Activated CD8-positive, alpha-beta memory T cell treated with anti-CD3 and anti-CD28 coated beads for 4 hours (primary cell): Measurements from ENCODE around the gene MTA3.
"Not testable (repeated sequence)": the region's sequence is repeated elsewhere in the genome, so short reads cannot be mapped to it uniquely, and the experiment has no call there.

Experiments used
- DNase-seq, 2 donors: peaks; one replicate each; pipeline ENCODE4 v3.0.0-alpha.2; 2020; ENCODE audit warnings: low read depth in 2 of 2

The MTA3 gene

GRCh38 chr2:42731316-42731715, 162.9 kb downstream of the MTA3 start:
- DNase-seq = not testable (repeated sequence)

- no peak for DNase-seq
Observed at GRCh38 chr2:42733852-42734251, 165.4 kb downstream of the MTA3 start.

DNA sequence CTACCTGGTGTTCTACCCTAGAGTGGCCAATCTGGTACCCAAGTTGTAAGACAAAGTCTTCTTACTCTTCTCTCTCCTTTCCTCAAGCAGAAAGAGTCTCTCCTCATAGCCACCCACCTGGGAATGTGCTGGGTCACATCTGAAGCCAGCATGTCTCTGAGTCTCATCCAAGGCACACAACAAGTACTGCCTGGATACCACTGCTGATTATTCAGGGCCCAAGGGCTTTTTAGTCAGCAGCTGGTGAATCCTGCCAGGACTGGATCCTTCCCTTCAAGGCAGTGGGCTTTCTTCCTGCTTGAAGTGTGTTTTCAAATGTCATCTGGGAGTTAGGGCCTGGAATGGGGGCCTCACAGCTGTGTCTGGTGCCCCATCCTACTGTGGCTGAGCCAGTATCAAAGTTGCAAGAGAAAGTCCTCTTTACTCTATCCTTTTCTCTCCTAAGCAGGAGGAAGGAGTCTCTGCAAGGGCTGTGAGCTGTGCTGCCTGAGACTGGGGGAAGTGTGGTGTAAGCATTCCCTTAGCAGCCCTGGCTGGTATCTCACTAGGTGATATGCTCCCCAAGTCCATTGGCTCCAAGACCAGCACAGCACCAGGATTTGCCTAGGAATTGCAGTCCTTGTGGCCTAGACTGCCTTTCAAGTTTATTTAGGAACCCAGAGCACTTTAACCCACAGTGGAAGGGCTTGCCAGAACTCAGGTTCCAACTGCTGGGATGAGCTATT, 168.3 kb downstream of the MTA3 start:
- no peak for DNase-seq

- DNase-seq = no peak
Observed at GRCh38 chr2:42741140-42741539, 172.7 kb downstream of the MTA3 start.

GRCh38 chr2:42742740-42743658, 174.6 kb downstream of the MTA3 start:
- DNase-seq = no peak

DNA sequence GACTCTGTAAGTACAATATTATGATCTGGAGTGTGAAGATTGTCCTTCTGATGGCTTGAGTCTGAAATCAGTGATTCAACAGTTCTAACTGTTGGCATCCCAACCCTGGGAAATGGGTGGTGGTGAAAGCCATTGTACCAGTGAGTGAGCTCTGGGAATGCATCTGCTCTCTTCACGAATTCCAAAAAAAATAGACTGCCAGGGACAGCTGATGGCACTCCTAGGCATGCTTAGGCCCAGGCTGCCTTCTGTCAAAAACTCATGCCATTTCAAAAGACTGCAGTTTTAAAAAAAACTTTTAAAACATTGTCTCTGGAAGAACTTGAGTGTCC, 175.2 kb downstream of the MTA3 start:
- DNase-seq = no peak

DNA sequence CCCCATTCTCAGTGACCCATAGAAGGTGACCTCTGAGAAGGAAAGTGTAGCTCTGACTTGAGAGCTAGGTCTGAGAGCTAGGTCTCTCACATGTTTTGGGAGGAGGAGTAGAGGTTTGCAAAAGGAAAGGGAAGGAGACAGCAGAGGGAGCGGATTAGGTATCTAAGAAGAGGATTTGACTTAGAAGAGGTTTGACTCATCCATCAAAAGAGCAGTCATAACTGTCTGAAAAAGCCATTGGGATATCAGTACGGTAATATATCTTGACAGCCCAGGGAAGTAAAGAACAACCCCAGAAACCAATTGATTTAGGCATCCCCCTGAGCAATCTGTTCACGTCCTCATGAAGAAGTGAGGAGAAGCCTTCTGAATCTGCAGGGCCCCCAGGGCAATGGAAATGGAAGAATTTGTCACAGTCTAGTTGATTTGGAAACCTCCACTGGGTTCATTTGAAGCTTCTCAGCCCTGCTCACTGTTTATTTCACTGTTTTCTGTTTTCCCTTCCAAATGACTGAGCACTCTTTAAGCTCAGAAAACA, 176.2 kb downstream of the MTA3 start:
- DNase-seq = no peak

DNA sequence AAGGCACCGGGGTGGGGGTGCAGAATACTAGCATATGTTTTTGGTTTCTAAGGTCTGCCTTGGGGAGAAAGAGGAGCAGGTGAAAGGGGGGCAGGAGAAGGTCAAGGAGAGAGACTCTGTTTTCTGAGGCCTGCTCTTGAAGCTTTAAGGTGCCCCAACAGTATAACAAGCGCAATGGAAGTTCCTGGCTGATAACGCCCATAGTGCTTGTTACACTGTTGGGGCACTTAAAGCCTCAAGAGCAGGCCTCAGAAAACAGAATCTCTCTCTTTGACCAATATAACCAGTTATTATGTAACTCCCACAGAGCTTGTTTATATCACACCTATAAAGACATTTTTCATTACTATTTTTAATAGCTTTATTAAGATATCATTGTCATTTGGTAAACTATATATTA, 179.0 kb downstream of the MTA3 start:
- DNase-seq = no peak

DNA sequence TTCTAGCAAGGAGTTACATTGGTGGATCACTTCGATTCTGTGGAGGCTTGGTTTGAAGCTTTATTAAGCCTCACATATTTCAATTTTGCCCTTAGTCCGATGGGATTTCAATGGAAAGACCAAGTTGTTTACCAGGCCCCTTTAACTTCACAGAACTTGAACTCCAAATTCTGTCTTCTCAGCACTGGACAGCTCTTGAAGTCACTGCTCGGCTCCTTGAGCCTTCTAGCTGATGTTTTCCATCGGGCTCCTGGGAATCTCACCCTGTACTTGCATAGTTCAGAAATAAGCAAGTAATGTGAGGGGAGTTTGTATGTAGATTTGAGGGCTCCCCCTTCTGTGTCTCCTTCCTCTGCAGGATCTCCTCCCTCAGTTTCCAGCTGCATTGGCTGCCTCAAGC, 180.4 kb downstream of the MTA3 start:
- DNase-seq = no peak

GRCh38 chr2:42752314-42752713, 183.9 kb downstream of the MTA3 start:
- no peak for DNase-seq

DNA sequence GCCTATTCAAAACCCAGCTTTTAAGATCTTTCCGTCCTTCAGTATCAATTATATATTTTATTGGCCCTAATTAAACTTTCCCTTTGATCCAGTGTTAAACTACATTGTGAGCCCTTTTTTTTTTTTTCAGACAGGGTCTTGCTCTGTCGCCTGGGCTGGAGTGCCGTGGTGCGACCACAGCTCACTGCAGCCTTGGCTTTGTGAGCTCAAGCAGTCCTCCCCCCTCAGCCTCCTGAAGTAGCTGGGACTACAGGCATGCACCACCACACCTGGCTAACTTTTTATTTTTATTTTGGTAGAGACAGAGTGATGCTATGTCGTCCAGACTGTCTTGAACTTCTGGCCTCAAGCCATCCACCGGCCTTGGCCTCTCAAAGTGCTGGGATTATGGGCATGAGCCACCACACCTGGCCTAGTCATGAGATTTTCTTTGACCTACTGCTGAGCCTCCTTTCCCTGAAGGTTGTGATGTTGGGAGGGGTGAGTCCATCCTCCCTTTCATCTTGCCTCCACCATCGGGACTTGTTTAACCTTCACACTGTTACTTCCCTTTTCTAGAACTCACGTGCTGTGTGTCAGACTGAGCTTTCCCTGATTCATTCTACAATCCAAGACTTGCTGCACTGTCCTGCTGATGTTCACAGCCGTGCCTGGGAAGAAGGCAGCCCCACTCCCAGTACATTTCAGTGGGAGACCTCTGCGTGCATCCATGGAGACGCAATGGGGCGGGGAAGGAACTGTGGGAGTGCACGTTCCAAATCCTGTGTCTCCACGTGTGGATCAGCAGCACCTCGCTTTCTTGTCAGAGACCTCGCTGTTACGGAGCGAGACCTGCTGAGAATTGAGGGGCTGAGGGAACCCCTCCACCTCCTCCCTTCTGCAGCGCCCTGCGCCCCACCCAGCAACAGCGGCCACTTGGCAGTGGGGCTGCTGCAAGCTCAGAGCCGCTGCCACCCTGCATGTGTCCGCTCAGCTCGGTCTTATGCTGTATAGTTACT, 184.7 kb downstream of the MTA3 start:
- DNase-seq = no peak

- DNase-seq = no peak
Observed at GRCh38 chr2:42754021-42754775, 185.8 kb downstream of the MTA3 start.

GRCh38 chr2:42754776-42755140, 186.3 kb downstream of the MTA3 start:
- no peak for DNase-seq

- no peak for DNase-seq
Observed at GRCh38 chr2:42755191-42755880, 186.9 kb downstream of the MTA3 start.

- no peak for DNase-seq
Observed at GRCh38 chr2:42756150-42756775, 187.8 kb downstream of the MTA3 start.

DNA sequence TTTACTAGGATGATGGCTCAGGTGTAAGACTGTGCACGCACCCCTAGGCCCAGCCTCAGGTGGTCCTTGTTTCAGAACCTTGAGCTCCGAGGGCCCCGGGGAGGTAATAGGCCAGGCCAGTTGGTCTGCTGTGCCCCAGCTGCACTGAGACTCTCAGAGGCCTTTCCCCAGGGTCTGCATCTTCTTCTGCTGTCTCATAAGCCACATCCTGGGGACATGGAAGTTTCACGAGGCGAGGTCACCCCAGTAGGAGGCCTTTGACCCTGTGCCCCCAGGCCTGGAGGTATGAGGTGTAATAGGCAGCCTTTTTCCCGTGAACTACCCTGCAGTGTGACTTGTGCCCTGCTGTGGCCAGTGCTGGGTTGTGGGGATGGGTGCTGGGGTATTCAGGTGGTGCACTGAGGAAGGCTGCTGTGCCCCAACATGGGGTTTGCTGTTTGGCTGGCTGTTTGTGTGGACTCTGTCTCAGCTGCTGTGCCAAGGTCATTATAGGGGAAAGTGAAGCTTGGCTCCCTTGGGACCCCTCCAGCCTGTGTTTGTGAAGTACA, 188.6 kb downstream of the MTA3 start:
- DNase-seq = no peak

DNA sequence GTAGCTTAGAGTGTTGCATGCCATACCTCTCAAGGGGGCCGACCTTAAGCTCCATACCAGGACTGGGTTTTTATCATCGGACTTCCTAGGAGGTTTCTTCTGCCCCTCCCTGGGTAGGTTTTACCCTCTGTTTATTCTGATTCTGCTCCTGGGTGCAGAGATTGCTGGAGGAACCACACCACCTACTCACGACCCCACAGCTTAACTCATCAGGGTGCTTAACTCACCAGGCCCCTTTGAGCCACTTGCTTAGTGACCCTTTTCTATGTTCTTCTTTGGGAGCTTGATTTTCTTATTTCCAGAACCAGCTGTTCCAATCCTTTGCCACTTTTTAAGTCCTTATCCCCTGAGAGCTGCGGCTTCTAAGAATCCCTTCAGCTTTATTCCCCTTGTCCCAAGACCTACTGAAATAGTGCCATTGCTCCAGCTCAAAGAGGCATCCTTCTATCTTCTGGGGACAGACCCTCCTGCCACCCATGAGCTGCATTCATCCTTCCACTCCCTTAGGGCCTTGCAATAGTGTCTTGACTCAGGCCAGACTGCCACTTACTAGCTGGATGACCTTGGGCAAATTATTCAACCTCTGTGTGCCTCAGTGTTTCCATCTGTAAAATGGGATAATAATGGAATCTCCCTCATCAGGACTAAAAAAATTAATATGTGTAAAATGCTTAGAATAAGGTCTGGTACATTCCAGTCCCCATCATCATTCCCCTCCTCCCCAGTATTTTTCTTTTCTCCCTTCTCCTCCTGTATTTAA, 189.7 kb downstream of the MTA3 start:
- no peak for DNase-seq

- no peak for DNase-seq
Observed at GRCh38 chr2:42758751-42759150, 190.3 kb downstream of the MTA3 start.

- no peak for DNase-seq
Observed at GRCh38 chr2:42761554-42761953, 193.1 kb downstream of the MTA3 start.
